Measurements from ENCODE around the gene BEGAIN.

Gene BEGAIN

GRCh38 chr14:100615736-100616695 lies 28.8 kb upstream of the BEGAIN start:
- DNase-seq (ENCODE audit: low read depth, low spot score), result no peak

GRCh38 chr14:100614803-100615202 lies 27.6 kb upstream of the BEGAIN start:
- DNase-seq (ENCODE audit: low read depth, low spot score), result no peak

- DNase-seq (ENCODE audit: low read depth, low spot score), result no peak
These were observed 25.8 kb upstream of the BEGAIN start for GRCh38 chr14:100612986-100613385.

GRCh38 chr14:100611811-100612480 lies 24.7 kb upstream of the BEGAIN start:
- DNase-seq (ENCODE audit: low read depth, low spot score), result no peak

GRCh38 chr14:100610511-100611217 lies 23.4 kb upstream of the BEGAIN start:
- DNase-seq (ENCODE audit: low read depth, low spot score), result no peak

- DNase-seq (ENCODE audit: low read depth, low spot score), result no peak
These were observed 22.7 kb upstream of the BEGAIN start for GRCh38 chr14:100609941-100610391.

- no peak for DNase-seq (ENCODE audit: low read depth, low spot score)
These were observed 22.2 kb upstream of the BEGAIN start for GRCh38 chr14:100609331-100609870.

GRCh38 chr14:100608586-100609330 lies 21.5 kb upstream of the BEGAIN start:
- DNase-seq (ENCODE audit: low read depth, low spot score), result no peak

- DNase-seq (ENCODE audit: low read depth, low spot score), result no peak
These were observed 20.8 kb upstream of the BEGAIN start for GRCh38 chr14:100608064-100608463.

- no peak for DNase-seq (ENCODE audit: low read depth, low spot score)
These were observed 20.4 kb upstream of the BEGAIN start for GRCh38 chr14:100607611-100607956.

- DNase-seq (ENCODE audit: low read depth, low spot score), result no peak
These were observed 19.7 kb upstream of the BEGAIN start for GRCh38 chr14:100606687-100607610.

- no peak for DNase-seq (ENCODE audit: low read depth, low spot score)
These were observed 18.8 kb upstream of the BEGAIN start for GRCh38 chr14:100605706-100606686.

GRCh38 chr14:100605230-100605629 lies 18.0 kb upstream of the BEGAIN start:
- DNase-seq (ENCODE audit: low read depth, low spot score), result no peak

- DNase-seq (ENCODE audit: low read depth, low spot score), result no peak
These were observed 17.5 kb upstream of the BEGAIN start for GRCh38 chr14:100604709-100605108.

GRCh38 chr14:100604121-100604501 lies 16.9 kb upstream of the BEGAIN start:
- no peak for DNase-seq (ENCODE audit: low read depth, low spot score)

GRCh38 chr14:100603341-100604120 lies 16.3 kb upstream of the BEGAIN start:
- DNase-seq (ENCODE audit: low read depth, low spot score), result no peak

- DNase-seq (ENCODE audit: low read depth, low spot score), result no peak
These were observed 15.5 kb upstream of the BEGAIN start for GRCh38 chr14:100602621-100603230.

- no peak for DNase-seq (ENCODE audit: low read depth, low spot score)
These were observed 14.7 kb upstream of the BEGAIN start for GRCh38 chr14:100601914-100602313.

Data from smooth muscle cell of the brain vasculature (primary cell).